Right cardiac atrium (tissue), 5 donors: Measurements from ENCODE around the gene WBP1L. TPM values are rescaled to one million over a fixed set of nuclear protein-coding genes. Genes with fewer than 3 reads are reported as not detected.

Experiments
- ATAC-seq, 2 donors: fragments of 200-7000 bp; cut with Tn5 transposase; one replicate each; pipeline versions ENCODE4 v1.8.0 to v1.9.1; 2020; ENCODE audit warnings: moderate library complexity in 2 of 2, mild to moderate bottlenecking in 1 of 2
- DNase-seq, 3 donors: peaks; one replicate each; pipeline ENCODE4 v3.0.0-alpha.2; 2020
- H3K27ac ChIP-seq: one replicate; pipeline ENCODE4 v1.5.1; 2013; ENCODE audit warnings: mild to moderate bottlenecking, low read length, control low read depth, moderate library complexity
- H3K27me3 ChIP-seq: one replicate; pipeline ENCODE4 v1.6.1; 2013; ENCODE audit not compliant: control insufficient read depth, insufficient read depth
- H3K4me1 ChIP-seq: one replicate; pipeline ENCODE4 v1.6.1; 2013; ENCODE audit warnings: low read length; ENCODE audit not compliant: control insufficient read depth, insufficient read depth
- H3K4me3 ChIP-seq: one replicate; pipeline ENCODE4 v1.5.1; 2013; ENCODE audit warnings: low read length, control low read depth
- H3K9me3 ChIP-seq: one replicate; pipeline ENCODE4 v1.6.1; 2013; ENCODE audit warnings: low read length; ENCODE audit not compliant: control insufficient read depth
- WGBS: extraction: QIAGEN DNeasy Blood & Tissue Kit; methylation state at CpG from one replicate; pipeline ENCODE4 v1.1.7; 2013; 5-methylcytosine and 5-hydroxymethylcytosine counted together
- intact Hi-C, 4 donors: fragments of 100-400 bp; cut with DNase I; formaldehyde crosslinking; loops; one replicate each; pipeline versions ENCODE4 v1.11.0 to v1.14.0; 2022 to 2023
- polyA plus RNA-seq: library from polyadenylated mRNA; stranded (reverse); fragments of 200-250 nt; gene quantifications from one replicate; pipeline ENCODE4 v1.2.3, GENCODE V29; 2013
- total RNA-seq, 4 donors: library from RNA; stranded (reverse); fragmentation: NEBNext Ultra II Directional; extraction: Animal tissue kit (Norgen Biotek cat#: 25700); gene quantifications; one replicate each; pipeline ENCODE4 v1.2.1, GENCODE V29; 2021
- donor health status: healthy with polysubstance abuse.
- donor health status: DM: no; HTN: yes; CAD: no.
- donor health status: DM: no; HTN: no; CAD: no.
- donor health status: DM: no; HTN: yes; CAD: no; lungs with severe emphysema.
- donor health status: DM: yes; HTN: yes; CAD: no.

Gene WBP1L
- total and polyA plus RNA-seq, 5 donors = 19.1 to 50.5 (median 36.9) TPM

GRCh38 chr10:102800611-102801335 is 57.0 kb downstream of the WBP1L start:
- intact Hi-C loops = loop anchor here in 3 of 4 donors (2.0 to 10.0 kb wide), 3 partner anchors 14 to 58 kb away; partner anchors contain the start of gene WBP1L (in 1 of the 3)
- Histone ChIP-seq H3K9me3 (no peaks in the 10 kb centered on the region), H3K27me3 (no peaks in the 10 kb centered on the region), H3K4me1 (peaks cover 35% of the 10 kb centered on the region), H3K4me3 (no peak overlapping the region), H3K27ac (peak overlapping the region; percentile 98)
- WGBS = 49% methylated on average over 10 of the region's 10 CpGs
- ATAC-seq = peak; percentile 3 to 26
- DNase-seq = no peak

- H3K9me3 ChIP-seq = no peaks in the 10 kb centered on the region
- ATAC-seq (no peak), DNase-seq (no peak)
- 48% methylated on average over 2 of the region's 2 CpGs for WGBS
- H3K4me1 ChIP-seq = peaks cover 35% of the 10 kb centered on the region
- H3K27me3 ChIP-seq = no peaks in the 10 kb centered on the region
- no peak overlapping the region for H3K4me3 ChIP-seq
- intact Hi-C loops = loop anchor here in 3 of 4 donors (2.0 to 10.0 kb wide), 3 partner anchors 13 to 59 kb away; partner anchors contain the start of gene WBP1L (in 1 of the 3)
- H3K27ac ChIP-seq = peak overlapping the region; percentile 29
Measured at GRCh38 chr10:102801496-102801895, 57.7 kb downstream of the WBP1L start.

- H3K27ac ChIP-seq = no peak overlapping the region
- ATAC-seq (no peak), DNase-seq (no peak)
- no peaks in the 10 kb centered on the region for H3K9me3 ChIP-seq
- no peak overlapping the region for H3K4me3 ChIP-seq
- intact Hi-C loops = loop anchor here in 3 of 4 donors (2.0 to 10.0 kb wide), 3 partner anchors 13 to 60 kb away; partner anchors contain the start of gene WBP1L (in 1 of the 3)
- H3K27me3 ChIP-seq = no peaks in the 10 kb centered on the region
- peaks cover 35% of the 10 kb centered on the region for H3K4me1 ChIP-seq
- 71% methylated on average over 3 of the region's 3 CpGs for WGBS
Measured at GRCh38 chr10:102801978-102802377, 58.2 kb downstream of the WBP1L start.

GRCh38 chr10:102802920-102803534 is 59.3 kb downstream of the WBP1L start:
- 40% methylated on average over 6 of the region's 6 CpGs for WGBS
- no peaks in the 10 kb centered on the region for H3K9me3 ChIP-seq
- H3K27me3 ChIP-seq = no peaks in the 10 kb centered on the region
- ATAC-seq = peak; percentile 47 to 78
- DNase-seq = peak; percentile 73 to 79 (median 73)
- H3K4me1 ChIP-seq = peaks cover 35% of the 10 kb centered on the region
- H3K4me3 ChIP-seq = no peak overlapping the region
- peak overlapping the region; percentile 79 for H3K27ac ChIP-seq
- intact Hi-C loops = loop anchor here in 2 of 4 donors (5.0 to 10.0 kb wide), 2 partner anchors 48 to 61 kb away; partner anchors contain the start of gene WBP1L (in 1 of the 2)

- Histone ChIP-seq H3K27ac (no peak overlapping the region), H3K9me3 (no peaks in the 10 kb centered on the region), H3K4me3 (no peak overlapping the region), H3K4me1 (peaks cover 29% of the 10 kb centered on the region), H3K27me3 (no peaks in the 10 kb centered on the region)
- ATAC-seq (no peak), DNase-seq (no peak)
- intact Hi-C loops = loop anchor here in 2 of 4 donors (5.0 to 10.0 kb wide), 2 partner anchors 50 to 62 kb away; partner anchors contain the start of gene WBP1L (in 1 of the 2)
- WGBS = 62% methylated on average over 2 of the region's 2 CpGs
Measured at GRCh38 chr10:102804382-102805055, 60.8 kb downstream of the WBP1L start.

GRCh38 chr10:102808380-102808779 is 64.6 kb downstream of the WBP1L start:
- Histone ChIP-seq H3K4me3 (no peak overlapping the region), H3K27ac (no peak overlapping the region), H3K27me3 (no peaks in the 10 kb centered on the region), H3K4me1 (peaks cover 2% of the 10 kb centered on the region), H3K9me3 (no peaks in the 10 kb centered on the region)
- no peak for ATAC-seq
- no peak for DNase-seq
- WGBS = 58% methylated on average over 4 of the region's 4 CpGs
- intact Hi-C loops = loop anchor here in 1 of 4 donors (10.0 kb wide), 1 partner anchor 54 kb away; no protein-coding TSS in a partner anchor

GRCh38 chr10:102811346-102811745 is 67.6 kb downstream of the WBP1L start:
- intact Hi-C loops = loop anchor here in 1 of 4 donors (10.0 kb wide), 1 partner anchor 67 kb away; the partner anchor contains the start of gene WBP1L
- no peaks in the 10 kb centered on the region for H3K27me3 ChIP-seq
- no peak for ATAC-seq
- H3K27ac ChIP-seq = no peak overlapping the region
- no peaks in the 10 kb centered on the region for H3K9me3 ChIP-seq
- peaks cover 19% of the 10 kb centered on the region for H3K4me1 ChIP-seq
- no peak overlapping the region for H3K4me3 ChIP-seq
- WGBS = 98% methylated on average over 3 of the region's 3 CpGs
- DNase-seq = no peak

- H3K4me1 ChIP-seq = peaks cover 22% of the 10 kb centered on the region
- H3K27ac ChIP-seq = peak overlapping the region; percentile 10
- peak in 2 of 3 donors; percentile 63 for DNase-seq
Measured at GRCh38 chr10:102812231-102812876, 68.6 kb downstream of the WBP1L start.

GRCh38 chr10:102813017-102813541 is 69.3 kb downstream of the WBP1L start:
- peaks cover 22% of the 10 kb centered on the region for H3K4me1 ChIP-seq
- no peak overlapping the region for H3K27ac ChIP-seq
- no peak overlapping the region for H3K4me3 ChIP-seq
- 85% methylated on average over 17 of the region's 17 CpGs for WGBS
- H3K27me3 ChIP-seq = no peaks in the 10 kb centered on the region
- intact Hi-C loops = loop anchor here in 1 of 4 donors (10.0 kb wide), 1 partner anchor 68 kb away; the partner anchor contains the start of gene WBP1L
- H3K9me3 ChIP-seq = no peaks in the 10 kb centered on the region
- peak in 2 of 3 donors; percentile 58 to 59 for DNase-seq
- ATAC-seq = no peak

More at GRCh38 chr10:102812231-102812876, 68.6 kb downstream of the WBP1L start:
- Histone ChIP-seq H3K9me3 (no peaks in the 10 kb centered on the region), H3K4me3 (no peak overlapping the region), H3K27me3 (no peaks in the 10 kb centered on the region)
- WGBS = 77% methylated on average over 9 of the region's 9 CpGs
- intact Hi-C loops = loop anchor here in 1 of 4 donors (10.0 kb wide), 1 partner anchor 68 kb away; the partner anchor contains the start of gene WBP1L
- no peak for ATAC-seq
